Measurements from ENCODE around the gene AP2A2. TPM values are rescaled to one million over a fixed set of nuclear protein-coding genes. Genes with fewer than 3 reads are reported as not detected.

Gene AP2A2
- total RNA-seq, 1 donor from 2014 or later, result 89.1 TPM

- Mint-ChIP-seq H3K4me3 (peak overlapping the region; percentile 79), H3K4me1 (peaks cover 12% of the 10 kb centered on the region), H3K36me3 (peaks cover 1% of the 10 kb centered on the region), H3K27ac (peak overlapping the region; percentile 90), H3K27me3 (ENCODE audit: low read depth) (no peaks in the 10 kb centered on the region), H3K9me3 (no peaks in the 10 kb centered on the region)
- TF ChIP-seq, protein P1, sequence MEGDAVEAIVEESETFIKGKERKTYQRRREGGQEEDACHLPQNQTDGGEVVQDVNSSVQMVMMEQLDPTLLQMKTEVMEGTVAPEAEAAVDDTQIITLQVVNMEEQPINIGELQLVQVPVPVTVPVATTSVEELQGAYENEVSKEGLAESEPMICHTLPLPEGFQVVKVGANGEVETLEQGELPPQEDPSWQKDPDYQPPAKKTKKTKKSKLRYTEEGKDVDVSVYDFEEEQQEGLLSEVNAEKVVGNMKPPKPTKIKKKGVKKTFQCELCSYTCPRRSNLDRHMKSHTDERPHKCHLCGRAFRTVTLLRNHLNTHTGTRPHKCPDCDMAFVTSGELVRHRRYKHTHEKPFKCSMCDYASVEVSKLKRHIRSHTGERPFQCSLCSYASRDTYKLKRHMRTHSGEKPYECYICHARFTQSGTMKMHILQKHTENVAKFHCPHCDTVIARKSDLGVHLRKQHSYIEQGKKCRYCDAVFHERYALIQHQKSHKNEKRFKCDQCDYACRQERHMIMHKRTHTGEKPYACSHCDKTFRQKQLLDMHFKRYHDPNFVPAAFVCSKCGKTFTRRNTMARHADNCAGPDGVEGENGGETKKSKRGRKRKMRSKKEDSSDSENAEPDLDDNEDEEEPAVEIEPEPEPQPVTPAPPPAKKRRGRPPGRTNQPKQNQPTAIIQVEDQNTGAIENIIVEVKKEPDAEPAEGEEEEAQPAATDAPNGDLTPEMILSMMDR (IDR thresholded peaks at IDR 0.05; ENCODE audit: unreplicated experiment), result no peak
- no peak for DNase-seq (ENCODE audit: low spot score in 2 of 2, unreplicated experiment in 2 of 2)
Observed at GRCh38 chr11:911890-912219, 13.8 kb upstream of the AP2A2 start.

GRCh38 chr11:912266-912665 lies 13.4 kb upstream of the AP2A2 start:
- Mint-ChIP-seq H3K4me3 (peak overlapping the region; percentile 79), H3K36me3 (peaks cover 1% of the 10 kb centered on the region), H3K27ac (no peak overlapping the region), H3K9me3 (no peaks in the 10 kb centered on the region), H3K4me1 (peaks cover 12% of the 10 kb centered on the region), H3K27me3 (ENCODE audit: low read depth) (no peaks in the 10 kb centered on the region)
- DNase-seq (ENCODE audit: low spot score in 2 of 2, unreplicated experiment in 2 of 2), result no peak
- TF ChIP-seq, protein P1 (IDR thresholded peaks at IDR 0.05; ENCODE audit: unreplicated experiment), result no peak

GRCh38 chr11:913043-913442 lies 12.6 kb upstream of the AP2A2 start:
- H3K36me3 Mint-ChIP-seq, result no peaks in the 10 kb centered on the region
- DNase-seq (ENCODE audit: low spot score in 2 of 2, unreplicated experiment in 2 of 2), result no peak
- H3K4me1 Mint-ChIP-seq, result peaks cover 12% of the 10 kb centered on the region
- no peak overlapping the region for H3K27ac Mint-ChIP-seq
- H3K4me3 Mint-ChIP-seq, result no peak overlapping the region
- H3K9me3 Mint-ChIP-seq, result no peaks in the 10 kb centered on the region
- TF ChIP-seq, protein P1 (IDR thresholded peaks at IDR 0.05; ENCODE audit: unreplicated experiment), result no peak
- no peaks in the 10 kb centered on the region for H3K27me3 Mint-ChIP-seq (ENCODE audit: low read depth)

DNA sequence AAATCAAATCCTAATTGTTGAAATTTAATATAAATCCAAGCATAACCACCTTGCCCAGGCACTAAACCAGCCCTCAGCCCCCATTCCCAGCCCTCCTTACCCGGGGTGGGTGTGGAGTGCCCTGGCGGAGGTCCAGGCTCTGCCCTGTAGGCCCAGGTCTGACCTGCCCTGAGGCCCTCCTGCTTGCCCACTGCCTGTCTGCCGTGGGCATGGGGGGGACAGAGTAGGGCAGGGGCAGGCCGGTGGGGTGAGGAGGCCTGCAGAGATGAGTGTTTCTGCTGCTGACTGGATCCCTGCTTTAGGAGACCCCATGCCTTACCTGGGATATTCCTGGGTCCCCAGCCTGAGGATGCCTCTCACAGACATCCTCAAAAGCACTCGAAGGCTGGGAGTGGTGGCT lies 11.5 kb upstream of the AP2A2 start:
- H3K27me3 Mint-ChIP-seq (ENCODE audit: low read depth), result no peaks in the 10 kb centered on the region
- no peak overlapping the region for H3K4me3 Mint-ChIP-seq
- H3K9me3 Mint-ChIP-seq, result no peaks in the 10 kb centered on the region
- H3K4me1 Mint-ChIP-seq, result peaks cover 11% of the 10 kb centered on the region
- H3K36me3 Mint-ChIP-seq, result no peaks in the 10 kb centered on the region
- no peak for DNase-seq (ENCODE audit: low spot score in 2 of 2, unreplicated experiment in 2 of 2)
- TF ChIP-seq, protein P1 (IDR thresholded peaks at IDR 0.05; ENCODE audit: unreplicated experiment), result no peak
- H3K27ac Mint-ChIP-seq, result no peak overlapping the region

GRCh38 chr11:914747-915501 lies 10.7 kb upstream of the AP2A2 start:
- Mint-ChIP-seq H3K27me3 (ENCODE audit: low read depth) (no peaks in the 10 kb centered on the region), H3K27ac (no peak overlapping the region), H3K4me1 (peaks cover 5% of the 10 kb centered on the region), H3K4me3 (no peak overlapping the region), H3K36me3 (no peaks in the 10 kb centered on the region), H3K9me3 (no peaks in the 10 kb centered on the region)
- DNase-seq (ENCODE audit: low spot score in 2 of 2, unreplicated experiment in 2 of 2), result no peak
- TF ChIP-seq, protein P1 (IDR thresholded peaks at IDR 0.05; ENCODE audit: unreplicated experiment), result no peak
